Metanephros (tissue), 2 donors: ENCODE measurements around the gene FAM53A. TPM values are rescaled to one million over a fixed set of nuclear protein-coding genes. Genes with fewer than 3 reads are reported as not detected.

ENCODE experiments used
- small RNA-seq: library from RNA; depleted of rRNA; stranded (forward); fragments of <200 nt; gene quantifications from one replicate; pipeline ENCODE3, GENCODE V24; 2014; ENCODE audit warnings: low replicate concordance
- total RNA-seq: library from RNA; depleted of rRNA; stranded (reverse); fragments of >200 nt; gene quantifications from one replicate; pipeline ENCODE4 v1.2.3, GENCODE V29; 2014

Gene FAM53A
- total RNA-seq, result 3.7 TPM

GRCh38 chr4:1683736-1684505 lies at the start of gene FAM53A:
Gene FAM53A, minus strand, starts transcription at chr4:1684313. Its CDS starts 15,572 bp downstream, at chr4:1668741.

GRCh38 chr4:1721003-1721665 lies 37.0 kb upstream of the FAM53A start, which contains the start of the genes TACC3 and TMEM129:
Gene TACC3, plus strand, starts transcription at chr4:1721521. Its CDS starts 1,901 bp downstream, at chr4:1723422.
Gene TMEM129, minus strand, starts transcription at chr4:1721323. Its CDS starts 486 bp downstream, at chr4:1720837.

GRCh38 chr4:1712216-1713002 lies 28.3 kb upstream of the FAM53A start, which contains the start of gene SLBP:
Gene SLBP, minus strand, starts transcription at chr4:1712319. Its CDS starts 131 bp downstream, at chr4:1712188.

Small RNA genes within 50 kb of the gene (small RNA-seq; reads per million reads assigned to genes)
- gene RF00019, result not detected

Other genes starting within 250 kb of the FAM53A start
- gene SLBP, start 28.0 kb upstream of the FAM53A start, total RNA-seq, result 47.1 TPM
- 47.3 TPM for gene TMEM129, start 37.0 kb upstream of the FAM53A start, total RNA-seq
- 32.9 TPM for gene TACC3, start 37.2 kb upstream of the FAM53A start, total RNA-seq
- gene FGFR3, start 109.0 kb upstream of the FAM53A start, total RNA-seq, result 97.0 TPM
- 40.8 TPM for gene LETM1, start 171.8 kb upstream of the FAM53A start, total RNA-seq
- gene NSD2, start 187.1 kb upstream of the FAM53A start, total RNA-seq, result 51.4 TPM